ENCODE results near the gene SYCP2. TPM values are rescaled to one million over a fixed set of nuclear protein-coding genes. Genes with fewer than 3 reads are reported as not detected.

SYCP2 gene
- total and polyA plus RNA-seq, 2 of the 8 experiments (the other 6 are each of a cell fraction or from before 2014, with no cell fraction given), result 0.02 to 0.50 TPM

Small RNA genes within 50 kb of the gene (small RNA-seq; reads per million reads assigned to genes)
- not detected for gene RNU7-141P (ENCODE audit: insufficient read depth)

Other genes with a start within 250 kb of the SYCP2 start
- 3.5 and 3.9 TPM in 2 replicates for gene PPP1R3D, start 6.7 kb upstream of the SYCP2 start, total RNA-seq (2021; fragmentation: NEBNext Ultra II Directional; extraction: Animal tissue kit (Norgen Biotek cat#: 25700))
- gene PPP1R3D, start 6.7 kb upstream of the SYCP2 start, polyA plus RNA-seq (2011; rRNA removed), result 1.3 and 1.4 TPM in 2 replicates
- gene FAM217B, start 6.8 kb upstream of the SYCP2 start, total RNA-seq (2021; fragmentation: NEBNext Ultra II Directional; extraction: Animal tissue kit (Norgen Biotek cat#: 25700)), result 24.7 and 28.5 TPM in 2 replicates
- gene FAM217B, start 6.8 kb upstream of the SYCP2 start, polyA plus RNA-seq (2011; rRNA removed), result 2.8 and 5.4 TPM in 2 replicates
- gene CDH26, start 24.8 kb upstream of the SYCP2 start, total RNA-seq (2021; fragmentation: NEBNext Ultra II Directional; extraction: Animal tissue kit (Norgen Biotek cat#: 25700)), result 1.7 and 2.3 TPM in 2 replicates
- 0.78 and 1.5 TPM in 2 replicates for gene CDH26, start 24.8 kb upstream of the SYCP2 start, polyA plus RNA-seq (2011; rRNA removed)

Measured in H1 (cell line).